Keratinocyte (primary cell): ENCODE measurements around the gene ZNF92. TPM values are rescaled to one million over a fixed set of nuclear protein-coding genes. Genes with fewer than 3 reads are reported as not detected.

ENCODE experiments used
- DNase-seq: peaks from one replicate; pipeline ENCODE4 v3.0.0-alpha.2; 2011; ENCODE audit warnings: low read depth, missing footprints, low spot score
- FAIRE-seq: peaks from 2 replicates; lab custom pipeline; 2011; peaks lifted over from hg19 to GRCh38; lab: Jason Lieb, UNC
- H2AFZ ChIP-seq: 2 replicates; pipeline ENCODE4 v1.6.0; 2012; ENCODE audit warnings: low read length, control low read depth, inconsistent platforms; ENCODE audit not compliant: control insufficient read depth
- H3K27ac ChIP-seq: 2 replicates; pipeline ENCODE4 v1.5.1; 2011; ENCODE audit warnings: low read length; ENCODE audit not compliant: control insufficient read depth, insufficient read depth
- H3K27me3 ChIP-seq: 3 replicates; pipeline ENCODE4 v1.6.0; 2011; ENCODE audit warnings: low read length; ENCODE audit not compliant: control insufficient read depth, insufficient read depth; ENCODE audit errors: extremely low read depth
- H3K36me3 ChIP-seq, 2 experiments: 2 replicates in 1 of 2; 3 replicates in 1 of 2; pipeline ENCODE4 v1.5.1; 2011; ENCODE audit warnings: low read length in 2 of 2, mild to moderate bottlenecking in 1 of 2; ENCODE audit not compliant: control insufficient read depth in 2 of 2, insufficient read depth in 2 of 2; ENCODE audit errors: extremely low read depth in 1 of 2
- H3K4me1 ChIP-seq: 3 replicates; pipeline ENCODE4 v1.5.1; 2011; ENCODE audit warnings: low read length; ENCODE audit not compliant: control insufficient read depth, insufficient read depth; ENCODE audit errors: extremely low read depth
- H3K4me2 ChIP-seq: 3 replicates; pipeline ENCODE4 v1.6.0; 2011; ENCODE audit warnings: low read depth, low read length; ENCODE audit not compliant: control insufficient read depth, insufficient read depth; ENCODE audit errors: extremely low read depth
- H3K4me3 ChIP-seq, 3 experiments: fragments of 200-600 bp in 1 of 3; sonication (generic) in 1 of 3; 2 replicates in 2 of 3; 3 replicates in 1 of 3; pipeline ENCODE4 v1.5.1; 2011 to 2016; ENCODE audit warnings: low read length in 3 of 3, mild to moderate bottlenecking in 3 of 3, control low read depth in 2 of 3, inconsistent platforms in 1 of 3, low read depth in 1 of 3, mixed read lengths in 1 of 3, mixed run types in 1 of 3, moderate library complexity in 1 of 3; ENCODE audit not compliant: control insufficient read depth in 2 of 3, insufficient read depth in 2 of 3; ENCODE audit errors: extremely low read depth in 1 of 3
- H3K79me2 ChIP-seq: 2 replicates; pipeline ENCODE4 v1.6.0; 2012; ENCODE audit warnings: low read length; ENCODE audit not compliant: control insufficient read depth, insufficient read depth
- H3K9ac ChIP-seq: 3 replicates; pipeline ENCODE4 v1.6.0; 2011; ENCODE audit warnings: low read length; ENCODE audit not compliant: control insufficient read depth, insufficient read depth; ENCODE audit errors: extremely low read depth
- H3K9me1 ChIP-seq: 3 replicates; pipeline ENCODE4 v1.6.0; 2011; ENCODE audit warnings: low read length; ENCODE audit not compliant: control insufficient read depth, insufficient read depth; ENCODE audit errors: extremely low read depth
- H3K9me3 ChIP-seq: 2 replicates; pipeline ENCODE4 v1.5.1; 2012; ENCODE audit warnings: low read depth, low read length; ENCODE audit not compliant: control insufficient read depth
- H4K20me1 ChIP-seq: 3 replicates; pipeline ENCODE4 v1.6.0; 2011; ENCODE audit warnings: low read length; ENCODE audit not compliant: control insufficient read depth, insufficient read depth; ENCODE audit errors: extremely low read depth
- CTCF ChIP-seq, 3 experiments: IDR thresholded peaks in 1 of 3; conservative IDR thresholded peaks in 1 of 3; optimal IDR thresholded peaks in 1 of 3; 2 replicates in 2 of 3; 3 replicates in 1 of 3; pipeline versions ENCODE3 to v1.5.1; 2011; ENCODE audit warnings: low read length in 3 of 3, mild to moderate bottlenecking in 3 of 3, moderate library complexity in 2 of 3, control low read depth in 1 of 3, inconsistent platforms in 1 of 3; ENCODE audit not compliant: insufficient read depth in 2 of 3; ENCODE audit errors: extremely low read depth in 1 of 3
- EZH2 ChIP-seq: IDR thresholded peaks from one replicate; pipeline ENCODE4 v1.6.1; 2012; ENCODE audit warnings: inconsistent platforms, mild to moderate bottlenecking, low read length, moderate library complexity
- dilution Hi-C: fragments of 300-500 bp; cut with MboI; formaldehyde crosslinking; loops from one replicate; pipeline ENCODE4 v1.7.0; 2020; ENCODE audit warnings: low sequenced_read_pairs; ENCODE audit not compliant: extremely low pct_ligation_motif_present
- polyA plus RNA-seq, 5 experiments: library from polyadenylated mRNA; depleted of rRNA in 3 of 5; stranded (reverse) in 3 of 5; stranded (forward) in 1 of 5; unstranded in 1 of 5; fragments of >200 nt; gene quantifications; 1 replicate in 1 of 5; 2 replicates in 3 of 5; 3 replicates in 1 of 5; pipeline versions ENCODE4 v1.2.1 to v1.2.3, GENCODE V29; 2011 to 2012; ENCODE audit warnings: missing spikeins in 2 of 5, low read depth in 1 of 5, low replicate concordance in 1 of 5

The ZNF92 gene
- polyA plus RNA-seq, 1 donor (not counting 4 experiments of a cell fraction or from before 2014, with no cell fraction given) = 3.3 TPM

GRCh38 chr7:65429642-65430343 lies 56.1 kb downstream of the ZNF92 start:
- H3K27me3 ChIP-seq = no peaks in the 10 kb centered on the region
- FAIRE-seq (no peak), DNase-seq (no peak)
- no peaks in the 10 kb centered on the region for H3K36me3 ChIP-seq
- H3K79me2 ChIP-seq = no peaks in the 10 kb centered on the region
- H3K9me3 ChIP-seq = peaks cover 12% of the 10 kb centered on the region
- no peak overlapping the region for H3K4me3 ChIP-seq
- H3K9me1 ChIP-seq = no peaks in the 10 kb centered on the region
- H3K4me2 ChIP-seq = no peak overlapping the region
- H4K20me1 ChIP-seq = no peaks in the 10 kb centered on the region
- no peak overlapping the region for H3K9ac ChIP-seq
- TF ChIP-seq EZH2 (no peak), CTCF (optimal IDR thresholded peaks at IDR 0.05 in 1 of 3, IDR thresholded peaks at IDR 0.05 in 1 of 3, conservative IDR thresholded peaks at IDR 0.05 in 1 of 3; ENCODE audit: extremely low read depth in 1 of 3, insufficient read depth in 2 of 3, low read length in 3 of 3) (no peak)
- H3K4me1 ChIP-seq = no peaks in the 10 kb centered on the region
- no peak overlapping the region for H3K27ac ChIP-seq
- H2AFZ ChIP-seq = no peak overlapping the region
- dilution Hi-C loops = no loop called here

GRCh38 chr7:65430344-65431186 lies 56.9 kb downstream of the ZNF92 start:
- peak; percentile 20 for FAIRE-seq
- Histone ChIP-seq H3K4me3 (no peak overlapping the region), H3K79me2 (no peaks in the 10 kb centered on the region), H2AFZ (no peak overlapping the region), H3K4me1 (no peaks in the 10 kb centered on the region), H3K9ac (no peak overlapping the region), H3K27ac (no peak overlapping the region), H3K36me3 (no peaks in the 10 kb centered on the region), H3K9me3 (peaks cover 12% of the 10 kb centered on the region), H3K4me2 (no peak overlapping the region), H4K20me1 (no peaks in the 10 kb centered on the region), H3K9me1 (no peaks in the 10 kb centered on the region), H3K27me3 (no peaks in the 10 kb centered on the region)
- dilution Hi-C loops = no loop called here
- TF ChIP-seq EZH2 (no peak), CTCF (optimal IDR thresholded peaks at IDR 0.05 in 1 of 3, IDR thresholded peaks at IDR 0.05 in 1 of 3, conservative IDR thresholded peaks at IDR 0.05 in 1 of 3; ENCODE audit: extremely low read depth in 1 of 3, insufficient read depth in 2 of 3, low read length in 3 of 3) (no peak)
- no peak for DNase-seq
